Stimulated activated naive B cell treated with anti-CD40 and anti-IgM and Interleukin-4, amounts not matched to agents 10 μg/mL and 1 μg/mL and 100 μg/mL, for 72 hours (primary cell): ENCODE data around the gene CTSE.

Experiments used
- ATAC-seq, 2 donors: fragments of 150-1000 bp; cut with Tn5 transposase; replicated peaks; 2 replicates each; pipeline ENCODE4 v1.10.0; 2021; ENCODE audit warnings: moderate library complexity in 1 of 2
- DNase-seq: peaks from one replicate; pipeline ENCODE4 v3.0.0; 2021
- H3K27ac Mint-ChIP-seq: one replicate; pipeline ENCODE4 v1.8.0; 2022; ENCODE audit warnings: mild to moderate bottlenecking, mixed read lengths
- H3K27me3 Mint-ChIP-seq, 2 donors: one replicate each; pipeline ENCODE4 v1.8.0; 2022; ENCODE audit warnings: mixed read lengths in 2 of 2
- H3K36me3 Mint-ChIP-seq, 2 donors: one replicate each; pipeline ENCODE4 v1.8.0; 2022; ENCODE audit warnings: mixed read lengths in 2 of 2, mild to moderate bottlenecking in 1 of 2
- H3K4me1 Mint-ChIP-seq, 2 donors: one replicate each; pipeline ENCODE4 v1.8.0; 2022; ENCODE audit warnings: mixed read lengths in 2 of 2, mild to moderate bottlenecking in 1 of 2
- H3K4me3 Mint-ChIP-seq, 2 donors: one replicate each; pipeline ENCODE4 v1.8.0; 2022; ENCODE audit warnings: mild to moderate bottlenecking in 2 of 2, mixed read lengths in 2 of 2, moderate library complexity in 1 of 2
- H3K9me3 Mint-ChIP-seq, 2 donors: one replicate each; pipeline ENCODE4 v1.8.0; 2022; ENCODE audit warnings: mixed read lengths in 2 of 2, mild to moderate bottlenecking in 1 of 2

Gene CTSE

GRCh38 chr1:206020393-206021007, 3.2 kb downstream of the CTSE start:
- Mint-ChIP-seq H3K9me3 (peaks cover 0 to 2% of the 10 kb centered on the region in 2 donors), H3K4me3 (no peak overlapping the region), H3K36me3 (no peaks in the 10 kb centered on the region), H3K27ac (no peak overlapping the region), H3K27me3 (peaks cover 3 to 8% of the 10 kb centered on the region in 2 donors), H3K4me1 (peaks cover 9 to 11% of the 10 kb centered on the region in 2 donors)
- DNase-seq (no peak), ATAC-seq (no peak)

GRCh38 chr1:206015071-206015470, 8.6 kb downstream of the CTSE start:
- Mint-ChIP-seq H3K4me3 (no peak overlapping the region), H3K4me1 (peaks cover 38 to 52% of the 10 kb centered on the region in 2 donors), H3K27me3 (no peaks in the 10 kb centered on the region), H3K27ac (no peak overlapping the region), H3K9me3 (peaks cover 0 to 4% of the 10 kb centered on the region in 2 donors), H3K36me3 (no peaks in the 10 kb centered on the region)
- ATAC-seq, result no peak
- DNase-seq, result no peak

GRCh38 chr1:206014601-206015000, 9.1 kb downstream of the CTSE start:
- Mint-ChIP-seq H3K27me3 (no peaks in the 10 kb centered on the region), H3K4me3 (no peak overlapping the region), H3K36me3 (no peaks in the 10 kb centered on the region), H3K27ac (no peak overlapping the region), H3K4me1 (peaks cover 38 to 52% of the 10 kb centered on the region in 2 donors), H3K9me3 (peaks cover 0 to 4% of the 10 kb centered on the region in 2 donors)
- DNase-seq (no peak), ATAC-seq (no peak)

GRCh38 chr1:206013026-206013795, 10.5 kb downstream of the CTSE start:
- no peak for DNase-seq
- ATAC-seq, result peak in 1 of 2 donors; percentile 11
- peak overlapping the region; percentile 91 for H3K27ac Mint-ChIP-seq
- no peaks in the 10 kb centered on the region for H3K27me3 Mint-ChIP-seq
- peaks cover 0 to 4% of the 10 kb centered on the region in 2 donors for H3K9me3 Mint-ChIP-seq
- H3K4me3 Mint-ChIP-seq, result peak overlapping the region; percentile 57 to 71
- H3K36me3 Mint-ChIP-seq, result no peaks in the 10 kb centered on the region
- peaks cover 38 to 52% of the 10 kb centered on the region in 2 donors for H3K4me1 Mint-ChIP-seq

GRCh38 chr1:206012086-206012859, 11.4 kb downstream of the CTSE start:
- peak overlapping the region; percentile 91 for H3K27ac Mint-ChIP-seq
- no peaks in the 10 kb centered on the region for H3K27me3 Mint-ChIP-seq
- DNase-seq (peak; percentile 87), ATAC-seq (peak; percentile 96 to 97)
- no peaks in the 10 kb centered on the region for H3K36me3 Mint-ChIP-seq
- peaks cover 0 to 3% of the 10 kb centered on the region in 2 donors for H3K9me3 Mint-ChIP-seq
- peaks cover 38 to 52% of the 10 kb centered on the region in 2 donors for H3K4me1 Mint-ChIP-seq
- peak overlapping the region; percentile 57 to 71 for H3K4me3 Mint-ChIP-seq

- Mint-ChIP-seq H3K4me3 (no peak overlapping the region), H3K9me3 (peaks cover 0 to 3% of the 10 kb centered on the region in 2 donors), H3K27me3 (no peaks in the 10 kb centered on the region), H3K4me1 (peaks cover 38 to 52% of the 10 kb centered on the region in 2 donors), H3K36me3 (no peaks in the 10 kb centered on the region), H3K27ac (peak overlapping the region; percentile 52)
- DNase-seq, result no peak
- ATAC-seq, result no peak
Observed at GRCh38 chr1:206011057-206011456, 12.6 kb downstream of the CTSE start.

GRCh38 chr1:206010060-206010459, 13.6 kb downstream of the CTSE start:
- Mint-ChIP-seq H3K4me3 (no peak overlapping the region), H3K27me3 (no peaks in the 10 kb centered on the region), H3K4me1 (peaks cover 36 to 46% of the 10 kb centered on the region in 2 donors), H3K27ac (no peak overlapping the region), H3K36me3 (no peaks in the 10 kb centered on the region), H3K9me3 (peaks cover 0 to 3% of the 10 kb centered on the region in 2 donors)
- ATAC-seq, result no peak
- no peak for DNase-seq

- H3K4me3 Mint-ChIP-seq, result no peak overlapping the region
- no peaks in the 10 kb centered on the region for H3K36me3 Mint-ChIP-seq
- H3K27ac Mint-ChIP-seq, result no peak overlapping the region
- DNase-seq (no peak), ATAC-seq (no peak)
- no peaks in the 10 kb centered on the region for H3K27me3 Mint-ChIP-seq
- H3K4me1 Mint-ChIP-seq, result peaks cover 23 to 26% of the 10 kb centered on the region in 2 donors
- peaks cover 0 to 1% of the 10 kb centered on the region in 2 donors for H3K9me3 Mint-ChIP-seq
Observed at GRCh38 chr1:206006946-206007345, 16.7 kb downstream of the CTSE start.

GRCh38 chr1:206005778-206006180, 17.9 kb downstream of the CTSE start:
- Mint-ChIP-seq H3K27me3 (no peaks in the 10 kb centered on the region), H3K9me3 (peaks cover 0 to 1% of the 10 kb centered on the region in 2 donors), H3K27ac (no peak overlapping the region), H3K36me3 (no peaks in the 10 kb centered on the region), H3K4me1 (peaks cover 19 to 21% of the 10 kb centered on the region in 2 donors), H3K4me3 (no peak overlapping the region)
- DNase-seq, result no peak
- ATAC-seq, result no peak

GRCh38 chr1:206005234-206005633, 18.5 kb downstream of the CTSE start:
- Mint-ChIP-seq H3K4me1 (peaks cover 17% of the 10 kb centered on the region in 2 donors), H3K27me3 (no peaks in the 10 kb centered on the region), H3K27ac (no peak overlapping the region), H3K36me3 (no peaks in the 10 kb centered on the region), H3K4me3 (no peak overlapping the region), H3K9me3 (no peaks in the 10 kb centered on the region)
- ATAC-seq (no peak), DNase-seq (no peak)

GRCh38 chr1:206004826-206005225, 18.9 kb downstream of the CTSE start:
- peaks cover 17% of the 10 kb centered on the region in 2 donors for H3K4me1 Mint-ChIP-seq
- H3K9me3 Mint-ChIP-seq, result no peaks in the 10 kb centered on the region
- H3K27me3 Mint-ChIP-seq, result no peaks in the 10 kb centered on the region
- H3K4me3 Mint-ChIP-seq, result no peak overlapping the region
- ATAC-seq (no peak), DNase-seq (no peak)
- no peak overlapping the region for H3K27ac Mint-ChIP-seq
- no peaks in the 10 kb centered on the region for H3K36me3 Mint-ChIP-seq

GRCh38 chr1:206003854-206004800, 19.6 kb downstream of the CTSE start:
- H3K9me3 Mint-ChIP-seq, result no peaks in the 10 kb centered on the region
- ATAC-seq, result no peak
- peaks cover 17% of the 10 kb centered on the region in 2 donors for H3K4me1 Mint-ChIP-seq
- H3K27ac Mint-ChIP-seq, result peak overlapping the region; percentile 1
- H3K4me3 Mint-ChIP-seq, result no peak overlapping the region
- no peaks in the 10 kb centered on the region for H3K36me3 Mint-ChIP-seq
- DNase-seq, result no peak
- H3K27me3 Mint-ChIP-seq, result no peaks in the 10 kb centered on the region

GRCh38 chr1:206002871-206003801, 20.6 kb downstream of the CTSE start, which contains the start of gene RAB7B:
RAB7B (minus strand) TSS chr1:206003395; CDS start chr1:205994135, 9,260 bp downstream.
- Mint-ChIP-seq H3K27ac (peak within 1 kb of the TSS; percentile 1), H3K9me3 (no peaks in the 10 kb centered on the region), H3K36me3 (no peaks in the 10 kb centered on the region), H3K4me3 (no peak within 1 kb of the TSS), H3K4me1 (peaks cover 17% of the 10 kb centered on the region in 2 donors), H3K27me3 (no peaks in the 10 kb centered on the region)
- ATAC-seq (peak; percentile 33 to 50), DNase-seq (no peak)
